ENCODE results near the gene PPM1H.

PPM1H gene

GRCh38 chr12:62712681-62713573 is 222.0 kb downstream of the PPM1H start:
- Histone ChIP-seq H3K36me3 (ENCODE audit: insufficient read depth, low read depth, low read length) (no peaks in the 10 kb centered on the region), H3K9me3 (ENCODE audit: insufficient read depth, low read depth, low read length) (no peaks in the 10 kb centered on the region), H3K4me1 (ENCODE audit: insufficient read depth, low read length) (peaks cover 21% of the 10 kb centered on the region; the same call in 1 of the 2 replicates), H3K9ac (ENCODE audit: low read depth, low read length) (no peak overlapping the region), H3K4me3 (ENCODE audit: low read length) (no peak overlapping the region), H3K27me3 (ENCODE audit: insufficient read depth, low read length) (no peaks in the 10 kb centered on the region), H3K27ac (ENCODE audit: low read length) (no peak overlapping the region)

DNA sequence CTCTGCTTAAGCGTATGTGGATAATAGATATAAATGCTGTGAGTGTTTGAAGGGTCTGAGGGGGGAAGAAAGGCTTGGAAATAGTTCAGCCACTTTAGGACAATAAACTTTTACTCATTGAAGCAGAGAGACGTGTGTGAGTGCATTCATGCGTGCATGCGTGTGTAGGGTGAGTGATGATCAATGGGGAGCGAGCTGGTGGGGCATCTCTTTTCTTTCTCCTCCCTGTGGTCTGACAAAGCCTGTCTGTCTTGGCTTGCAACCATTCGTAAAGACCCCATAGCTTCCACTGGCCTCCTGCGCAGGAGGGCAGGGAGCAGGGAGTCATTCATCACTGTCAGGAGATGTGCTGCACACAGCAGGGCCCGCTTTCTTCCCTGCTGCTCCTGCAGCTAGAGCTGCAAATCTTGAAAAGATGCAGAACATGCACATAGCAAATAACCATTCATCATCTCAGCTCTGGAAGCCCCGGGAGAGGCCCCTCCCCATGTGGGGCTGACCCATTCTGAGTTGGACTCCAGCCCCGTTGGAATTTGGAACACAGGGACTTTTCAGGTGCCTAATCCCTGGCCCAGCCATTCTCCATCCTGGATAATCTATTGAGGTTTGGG is 223.2 kb downstream of the PPM1H start:
- Histone ChIP-seq H3K36me3 (ENCODE audit: insufficient read depth, low read depth, low read length) (no peaks in the 10 kb centered on the region), H3K4me1 (ENCODE audit: insufficient read depth, low read length) (peaks cover 18% of the 10 kb centered on the region; the same call in 1 of the 2 replicates), H3K27ac (ENCODE audit: low read length) (no peak overlapping the region), H3K9me3 (ENCODE audit: insufficient read depth, low read depth, low read length) (no peaks in the 10 kb centered on the region), H3K4me3 (ENCODE audit: low read length) (no peak overlapping the region), H3K9ac (ENCODE audit: low read depth, low read length) (no peak overlapping the region), H3K27me3 (ENCODE audit: insufficient read depth, low read length) (no peaks in the 10 kb centered on the region)

DNA sequence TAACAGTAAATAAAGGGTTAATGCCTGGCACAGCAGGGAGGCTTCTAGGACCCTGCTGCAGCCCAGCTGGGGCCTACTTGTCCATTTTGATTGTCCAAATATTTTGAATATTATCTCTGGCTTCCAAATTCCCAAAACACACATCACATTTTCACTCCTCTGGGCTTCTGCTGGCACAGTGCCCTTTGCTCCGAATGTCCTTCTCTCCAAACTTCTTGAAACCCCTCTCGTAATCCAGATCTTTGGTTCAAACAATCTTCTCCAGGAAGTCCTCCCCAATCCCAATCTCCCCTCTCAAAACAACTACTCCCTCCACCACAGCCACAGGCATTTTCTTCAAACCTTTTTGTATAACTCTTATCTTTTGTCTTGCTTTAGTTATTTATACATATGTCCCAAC is 225.6 kb downstream of the PPM1H start:
- no peak overlapping the region for H3K27ac ChIP-seq (ENCODE audit: low read length)
- peaks cover 4% of the 10 kb centered on the region; the same call in 1 of the 2 replicates for H3K4me1 ChIP-seq (ENCODE audit: insufficient read depth, low read length)
- H3K4me3 ChIP-seq (ENCODE audit: low read length), result no peak overlapping the region
- H3K27me3 ChIP-seq (ENCODE audit: insufficient read depth, low read length), result no peaks in the 10 kb centered on the region
- H3K9ac ChIP-seq (ENCODE audit: low read depth, low read length), result no peak overlapping the region
- no peaks in the 10 kb centered on the region for H3K9me3 ChIP-seq (ENCODE audit: insufficient read depth, low read depth, low read length)
- no peaks in the 10 kb centered on the region for H3K36me3 ChIP-seq (ENCODE audit: insufficient read depth, low read depth, low read length)

DNA sequence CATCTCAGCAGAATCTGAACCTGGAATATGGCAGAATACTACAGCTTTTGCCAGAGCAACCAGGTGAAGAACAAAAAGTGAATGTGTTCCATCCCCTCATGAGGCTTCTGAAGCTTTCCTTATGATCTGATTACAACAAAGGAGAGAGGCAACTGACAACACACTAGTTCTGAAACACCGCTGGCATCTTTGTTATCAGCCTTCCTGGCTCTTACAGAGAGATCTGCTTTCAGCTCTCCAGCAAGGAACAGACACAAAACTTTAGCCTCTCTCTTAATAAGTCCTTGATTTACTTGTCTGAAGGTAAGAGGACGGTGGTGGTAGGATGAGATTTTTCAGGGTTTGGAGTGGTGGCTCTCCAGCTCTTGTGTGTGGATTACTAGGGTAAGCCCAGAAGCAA is 227.0 kb downstream of the PPM1H start:
- Histone ChIP-seq H3K4me3 (ENCODE audit: low read length) (no peak overlapping the region), H3K27me3 (ENCODE audit: insufficient read depth, low read length) (no peaks in the 10 kb centered on the region), H3K9ac (ENCODE audit: low read depth, low read length) (no peak overlapping the region), H3K27ac (ENCODE audit: low read length) (no peak overlapping the region), H3K4me1 (ENCODE audit: insufficient read depth, low read length) (peaks cover 14% of the 10 kb centered on the region), H3K36me3 (ENCODE audit: insufficient read depth, low read depth, low read length) (no peaks in the 10 kb centered on the region), H3K9me3 (ENCODE audit: insufficient read depth, low read depth, low read length) (no peaks in the 10 kb centered on the region)

GRCh38 chr12:62705846-62706245 is 229.1 kb downstream of the PPM1H start:
- no peak overlapping the region for H3K27ac ChIP-seq (ENCODE audit: low read length)

GRCh38 chr12:62703011-62703380 is 232.0 kb downstream of the PPM1H start:
- no peak overlapping the region for H3K27ac ChIP-seq (ENCODE audit: low read length)

More at GRCh38 chr12:62705846-62706245, 229.1 kb downstream of the PPM1H start:
- Histone ChIP-seq H3K36me3 (ENCODE audit: insufficient read depth, low read depth, low read length) (no peaks in the 10 kb centered on the region), H3K9ac (ENCODE audit: low read depth, low read length) (no peak overlapping the region), H3K27me3 (ENCODE audit: insufficient read depth, low read length) (no peaks in the 10 kb centered on the region), H3K9me3 (ENCODE audit: insufficient read depth, low read depth, low read length) (no peaks in the 10 kb centered on the region), H3K4me1 (ENCODE audit: insufficient read depth, low read length) (peaks cover 21% of the 10 kb centered on the region), H3K4me3 (ENCODE audit: low read length) (no peak overlapping the region)

GRCh38 chr12:62701492-62701891 is 233.5 kb downstream of the PPM1H start:
- no peaks in the 10 kb centered on the region for H3K36me3 ChIP-seq (ENCODE audit: insufficient read depth, low read depth, low read length)
- H3K4me1 ChIP-seq (ENCODE audit: insufficient read depth, low read length), result peaks cover 17% of the 10 kb centered on the region
- no peak overlapping the region for H3K4me3 ChIP-seq (ENCODE audit: low read length)
- H3K27ac ChIP-seq (ENCODE audit: low read length), result no peak overlapping the region
- H3K9me3 ChIP-seq (ENCODE audit: insufficient read depth, low read depth, low read length), result no peaks in the 10 kb centered on the region
- no peak overlapping the region for H3K9ac ChIP-seq (ENCODE audit: low read depth, low read length)
- no peaks in the 10 kb centered on the region for H3K27me3 ChIP-seq (ENCODE audit: insufficient read depth, low read length)

More at GRCh38 chr12:62703011-62703380, 232.0 kb downstream of the PPM1H start:
- Histone ChIP-seq H3K4me3 (ENCODE audit: low read length) (no peak overlapping the region), H3K36me3 (ENCODE audit: insufficient read depth, low read depth, low read length) (no peaks in the 10 kb centered on the region), H3K27me3 (ENCODE audit: insufficient read depth, low read length) (no peaks in the 10 kb centered on the region), H3K9ac (ENCODE audit: low read depth, low read length) (no peak overlapping the region), H3K4me1 (ENCODE audit: insufficient read depth, low read length) (peaks cover 17% of the 10 kb centered on the region), H3K9me3 (ENCODE audit: insufficient read depth, low read depth, low read length) (no peaks in the 10 kb centered on the region)

DNA sequence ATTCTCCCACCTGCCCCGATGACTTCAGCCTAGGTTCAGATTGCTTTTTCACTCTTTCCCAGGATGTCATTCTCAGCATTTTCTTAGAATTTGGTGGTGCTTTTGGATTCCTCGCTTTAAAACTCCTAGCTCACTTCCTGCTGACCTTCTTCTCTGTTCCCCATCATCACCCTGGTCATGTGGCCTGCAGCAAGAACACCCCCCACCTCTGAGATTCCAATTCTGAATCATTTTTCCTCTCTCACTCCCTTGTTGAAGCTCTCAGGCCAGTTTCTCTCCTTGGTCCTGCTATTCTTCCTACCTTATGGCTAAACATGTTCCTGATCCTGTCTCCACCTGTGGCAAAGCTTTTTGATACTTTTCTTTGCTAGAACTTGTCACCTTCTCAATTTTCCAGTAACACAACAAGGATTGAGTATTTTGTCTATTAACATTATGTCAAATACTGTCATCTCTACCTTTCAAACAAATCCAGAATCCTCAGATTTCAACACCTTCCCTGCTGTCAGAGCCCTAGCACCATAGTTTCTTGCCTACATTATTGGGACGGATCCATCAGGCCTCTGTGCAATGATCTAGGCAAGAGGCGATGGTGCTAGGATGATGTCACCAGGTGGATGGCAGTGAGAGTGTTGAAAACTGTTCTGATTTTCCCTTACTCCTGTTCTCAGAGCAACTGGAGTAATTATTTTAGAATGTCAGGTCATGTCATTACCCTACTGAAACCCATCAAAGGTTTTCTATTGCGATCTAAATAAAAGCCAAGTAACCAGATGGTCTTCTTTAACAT is 234.7 kb downstream of the PPM1H start:
- no peaks in the 10 kb centered on the region for H3K9me3 ChIP-seq (ENCODE audit: insufficient read depth, low read depth, low read length)
- H3K27me3 ChIP-seq (ENCODE audit: insufficient read depth, low read length), result no peaks in the 10 kb centered on the region
- peaks cover 17% of the 10 kb centered on the region for H3K4me1 ChIP-seq (ENCODE audit: insufficient read depth, low read length)
- H3K36me3 ChIP-seq (ENCODE audit: insufficient read depth, low read depth, low read length), result no peaks in the 10 kb centered on the region
- H3K9ac ChIP-seq (ENCODE audit: low read depth, low read length), result no peak overlapping the region
- no peak overlapping the region for H3K27ac ChIP-seq (ENCODE audit: low read length)
- H3K4me3 ChIP-seq (ENCODE audit: low read length), result no peak overlapping the region

DNA sequence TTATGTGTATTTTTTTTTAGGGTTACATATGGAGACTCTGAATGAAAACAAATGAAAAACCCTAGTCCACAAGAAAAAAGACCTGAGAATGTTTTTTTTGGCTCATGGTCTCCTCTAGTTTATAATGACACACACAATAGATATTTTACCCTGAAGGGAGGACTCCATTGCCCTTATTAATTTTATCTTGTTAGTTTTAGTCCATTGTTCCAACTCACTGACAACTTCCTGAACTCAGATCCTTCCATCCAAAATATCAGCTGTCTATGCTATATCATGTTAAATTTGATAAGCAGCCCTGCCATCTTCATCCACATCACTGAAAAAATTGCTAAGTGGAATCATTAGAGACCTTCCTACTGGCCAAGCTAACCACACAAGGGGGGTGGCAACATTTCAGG is 236.2 kb downstream of the PPM1H start:
- Histone ChIP-seq H3K36me3 (ENCODE audit: insufficient read depth, low read depth, low read length) (no peaks in the 10 kb centered on the region), H3K27ac (ENCODE audit: low read length) (no peak overlapping the region), H3K4me1 (ENCODE audit: insufficient read depth, low read length) (peaks cover 13% of the 10 kb centered on the region), H3K27me3 (ENCODE audit: insufficient read depth, low read length) (no peaks in the 10 kb centered on the region), H3K9me3 (ENCODE audit: insufficient read depth, low read depth, low read length) (no peaks in the 10 kb centered on the region), H3K4me3 (ENCODE audit: low read length) (no peak overlapping the region), H3K9ac (ENCODE audit: low read depth, low read length) (no peak overlapping the region)

DNA sequence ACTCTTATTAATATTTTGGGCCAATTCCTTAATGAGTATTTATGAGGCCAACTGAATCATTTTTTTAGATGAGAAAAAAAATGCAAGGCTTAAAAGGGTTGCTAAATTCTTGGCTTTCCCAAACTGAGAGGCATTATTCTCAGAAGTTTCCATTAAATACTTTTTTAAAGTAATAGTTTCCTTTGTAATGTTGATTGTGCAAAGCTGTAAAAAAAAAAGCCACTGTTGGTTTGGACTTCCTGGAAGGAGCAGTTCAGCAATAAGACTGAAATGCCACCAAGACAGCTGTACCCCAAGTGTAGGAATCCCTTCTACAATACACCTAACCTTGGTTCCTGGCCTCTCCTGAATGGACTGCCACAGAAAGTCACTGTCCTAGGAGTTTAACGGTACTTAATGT is 237.1 kb downstream of the PPM1H start:
- no peaks in the 10 kb centered on the region for H3K9me3 ChIP-seq (ENCODE audit: insufficient read depth, low read depth, low read length)
- H3K4me1 ChIP-seq (ENCODE audit: insufficient read depth, low read length), result peaks cover 6% of the 10 kb centered on the region; the same call in 1 of the 2 replicates
- no peak overlapping the region for H3K27ac ChIP-seq (ENCODE audit: low read length)
- H3K9ac ChIP-seq (ENCODE audit: low read depth, low read length), result no peak overlapping the region
- H3K36me3 ChIP-seq (ENCODE audit: insufficient read depth, low read depth, low read length), result peaks cover 7% of the 10 kb centered on the region; the same call in 1 of the 2 replicates
- no peaks in the 10 kb centered on the region for H3K27me3 ChIP-seq (ENCODE audit: insufficient read depth, low read length)
- H3K4me3 ChIP-seq (ENCODE audit: low read length), result no peak overlapping the region

DNA sequence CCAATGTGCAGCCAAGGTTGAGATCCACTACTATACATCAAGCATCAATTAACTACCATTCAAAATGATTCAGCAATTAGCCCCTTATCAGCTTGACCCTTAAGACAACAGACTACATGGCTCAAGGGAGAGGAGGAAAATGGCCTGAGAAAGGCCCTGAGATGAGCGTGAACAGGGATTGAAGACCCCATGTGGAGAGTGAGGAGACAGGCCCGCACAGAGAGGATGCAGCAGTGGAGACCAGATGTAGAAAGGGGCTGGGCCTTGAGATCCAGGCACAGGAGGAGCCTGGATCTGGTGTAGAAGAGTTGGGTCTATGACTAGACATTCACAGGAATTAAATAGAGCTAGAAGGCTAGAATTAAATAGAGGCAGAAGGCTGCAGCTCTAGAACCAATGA is 239.3 kb downstream of the PPM1H start:
- Histone ChIP-seq H3K27me3 (ENCODE audit: insufficient read depth, low read length) (no peaks in the 10 kb centered on the region), H3K4me3 (ENCODE audit: low read length) (no peak overlapping the region), H3K4me1 (ENCODE audit: insufficient read depth, low read length) (no peaks in the 10 kb centered on the region), H3K36me3 (ENCODE audit: insufficient read depth, low read depth, low read length) (peaks cover 14% of the 10 kb centered on the region), H3K27ac (ENCODE audit: low read length) (no peak overlapping the region), H3K9me3 (ENCODE audit: insufficient read depth, low read depth, low read length) (no peaks in the 10 kb centered on the region), H3K9ac (ENCODE audit: low read depth, low read length) (no peak overlapping the region)
